NCI-H2081 treated with DMSO at 0.1 percent for 48 hours (cell line): ENCODE data around the gene FAT1.

Experiments used
- DNase-seq: peaks from one replicate; lab custom pipeline; 2025; lab: John Stamatoyannopoulos, UW

The FAT1 gene

DNA sequence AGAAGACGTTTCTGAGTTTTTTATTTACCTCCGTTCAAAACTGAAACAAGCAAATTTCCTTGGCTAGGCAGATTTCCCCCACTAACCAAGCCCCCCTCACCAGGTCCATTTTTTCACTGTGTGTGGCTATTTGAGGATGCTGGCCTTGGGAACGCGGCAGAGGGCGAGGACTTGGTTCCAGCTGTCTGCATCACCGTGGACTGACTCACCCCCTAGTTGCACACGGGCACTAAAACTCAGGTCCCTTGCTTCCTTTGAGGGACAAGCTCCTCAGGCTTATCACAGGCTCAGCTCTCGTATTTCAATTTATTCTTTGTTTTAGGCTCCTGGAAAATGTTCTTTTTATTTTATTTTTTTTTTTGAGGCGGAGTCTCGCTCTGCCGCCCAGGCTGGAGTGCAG, 159.9 kb downstream of the FAT1 start:
- no peak for DNase-seq

DNA sequence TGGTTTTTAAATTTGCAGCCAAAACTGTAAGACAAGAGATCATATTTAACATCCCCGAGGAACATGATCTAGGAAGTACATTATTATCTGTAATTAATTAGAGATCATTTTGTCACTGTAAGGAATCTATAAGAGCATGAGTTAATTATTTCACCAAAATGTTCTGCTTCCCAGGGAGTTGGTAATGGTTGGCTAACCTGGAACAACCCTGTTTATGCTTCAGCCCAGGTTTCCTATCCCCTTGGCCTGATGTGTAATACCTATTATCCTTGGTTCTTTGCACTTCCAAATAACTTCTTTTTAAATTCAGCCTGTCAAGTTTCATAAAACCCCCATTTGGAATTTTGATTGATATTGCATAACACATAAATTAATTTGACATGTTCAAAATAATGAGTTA, 161.9 kb downstream of the FAT1 start:
- no peak for DNase-seq

DNA sequence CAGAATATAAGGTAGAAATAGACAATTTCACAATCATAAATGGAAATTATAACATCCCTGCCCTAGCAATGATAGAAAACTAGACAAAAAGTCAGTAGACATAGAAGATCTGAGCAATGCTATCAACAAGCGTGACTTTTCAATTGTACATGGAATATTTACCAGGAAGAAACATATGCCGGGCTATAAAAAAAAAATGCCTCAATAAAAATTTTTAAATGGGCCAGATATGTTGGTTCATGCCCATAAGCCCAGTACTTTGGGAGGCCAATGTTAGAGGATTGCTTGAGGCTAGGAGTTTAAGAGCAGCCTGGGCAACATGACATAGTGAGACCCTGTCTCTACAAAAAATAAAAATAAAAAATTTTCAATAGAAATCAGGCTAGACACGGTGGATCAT, 163.0 kb downstream of the FAT1 start:
- no peak for DNase-seq

DNA sequence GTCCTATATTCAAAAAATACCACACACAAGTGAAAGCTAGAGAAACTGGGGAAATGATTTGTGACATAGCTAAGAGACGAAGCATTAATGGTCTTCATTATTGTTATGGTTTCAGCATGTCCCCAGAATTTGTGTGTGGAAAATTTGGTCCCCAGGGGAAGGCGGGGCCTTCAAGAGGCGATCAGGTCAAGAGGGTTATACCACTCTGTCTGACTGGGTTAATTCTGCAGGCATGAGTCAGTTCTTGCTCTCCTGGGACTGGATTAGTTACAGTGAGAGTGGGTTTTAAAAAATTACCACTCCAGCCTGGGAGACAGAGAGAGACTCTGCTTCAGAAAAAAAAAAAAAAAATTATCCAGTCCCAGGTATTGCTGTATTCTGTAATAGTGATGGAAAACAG, 166.2 kb downstream of the FAT1 start:
- no peak for DNase-seq

DNA sequence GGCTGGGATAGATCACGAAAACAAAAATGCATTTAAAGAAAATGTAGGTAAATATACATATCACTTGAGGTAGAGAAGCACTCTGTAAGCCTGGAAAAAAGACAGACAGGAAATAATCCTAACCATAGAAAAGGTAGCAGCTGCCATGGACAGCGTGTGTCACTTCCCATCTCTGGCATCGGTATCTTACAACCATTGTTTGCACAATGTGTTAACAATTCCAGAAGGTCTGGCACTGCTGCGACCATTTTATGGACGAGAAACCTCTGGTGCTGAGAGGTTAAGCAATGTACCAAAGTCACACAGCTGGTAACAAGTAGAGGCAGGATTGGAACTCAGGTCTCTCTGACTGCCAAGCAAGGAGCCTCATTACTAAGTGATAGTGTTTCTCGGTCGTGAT, 166.6 kb downstream of the FAT1 start:
- no peak for DNase-seq

DNA sequence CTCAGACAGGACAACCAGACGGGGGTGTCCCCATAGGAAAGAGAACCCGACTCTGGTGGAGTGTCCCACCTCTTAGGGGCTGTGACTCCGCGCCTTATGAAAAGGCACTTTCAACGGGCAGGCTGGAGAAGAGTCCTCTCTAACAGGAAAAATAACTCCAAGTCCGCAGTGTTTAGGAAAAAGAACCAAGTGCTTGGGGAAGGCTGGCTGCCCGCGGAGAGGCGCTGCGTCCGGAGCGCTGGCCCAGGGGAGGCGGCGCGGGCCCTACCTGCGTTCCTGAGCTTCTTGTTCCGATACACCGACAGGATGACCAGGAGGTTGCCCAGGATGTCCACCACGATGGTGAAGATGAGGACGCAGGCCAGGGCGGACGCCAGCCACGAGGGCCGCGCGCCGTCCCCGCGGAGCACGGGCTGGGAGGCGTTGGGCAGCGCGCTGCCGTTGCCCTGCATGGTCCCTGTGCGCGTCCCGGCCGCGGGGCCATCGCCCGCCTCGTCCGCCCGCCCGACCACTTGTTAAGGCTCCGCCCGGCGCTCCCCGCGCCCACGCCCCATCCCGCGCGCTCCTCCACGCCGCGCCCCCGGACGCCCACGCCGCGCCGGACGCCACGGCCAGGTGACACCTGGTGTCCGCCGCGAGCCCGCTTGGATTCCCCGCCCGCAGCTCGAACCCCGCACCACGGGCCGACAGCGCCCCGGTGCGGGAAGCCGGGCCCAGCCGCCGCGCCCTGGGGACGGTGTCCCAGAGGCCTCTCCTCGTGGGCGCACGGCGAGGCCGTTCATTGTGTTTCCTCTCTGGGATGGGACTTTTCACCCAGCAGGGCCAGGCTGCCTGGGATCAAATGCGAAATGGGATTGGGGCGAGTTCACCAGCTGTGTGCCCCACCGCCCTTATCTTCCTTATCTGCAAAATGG, 168.5 kb downstream of the FAT1 start, which contains the start of gene MTNR1A:
MTNR1A (minus strand) TSS at position 654 of the 914 bp plus-strand sequence; CDS start at position 452, 202 bp downstream.
- no peak for DNase-seq

DNA sequence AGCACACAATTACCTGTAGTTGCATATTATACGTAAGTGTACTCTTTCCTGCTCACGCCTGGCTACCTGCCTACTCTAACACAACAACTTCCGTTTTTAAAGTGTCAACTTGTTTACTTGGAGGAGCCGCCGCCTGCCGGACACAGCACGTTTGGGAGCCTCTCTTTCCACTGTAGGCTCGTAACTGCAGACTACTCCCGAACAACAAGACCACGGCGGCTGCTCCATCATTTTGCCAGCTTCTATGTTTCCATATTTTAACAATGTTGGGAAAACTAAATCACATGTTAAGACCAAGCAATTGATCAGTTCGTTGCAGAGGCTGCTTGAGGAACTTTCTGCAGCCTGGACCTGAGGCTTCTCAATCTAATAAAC, 169.1 kb downstream of the FAT1 start:
- DNase-seq, result no peak

DNA sequence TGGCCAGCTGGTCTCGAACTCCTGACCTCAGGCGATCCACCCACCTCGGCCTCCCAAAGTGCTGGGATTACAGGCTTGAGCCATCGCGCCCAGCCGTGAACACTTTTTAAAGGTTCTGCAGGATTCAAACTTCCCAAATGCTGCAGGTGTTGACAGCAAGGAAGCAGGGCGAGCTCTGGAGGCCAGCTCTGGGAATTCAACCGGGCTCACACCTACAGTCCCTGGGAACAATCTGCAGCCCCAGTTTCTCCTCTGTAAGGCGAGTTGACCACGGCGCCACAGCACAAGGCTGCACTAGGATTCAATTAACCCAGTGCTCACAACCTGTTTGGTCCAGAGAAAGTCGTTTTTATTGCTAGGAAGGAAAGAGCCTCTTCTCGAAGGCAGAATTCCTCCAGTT, 169.9 kb downstream of the FAT1 start:
- DNase-seq, result no peak

DNA sequence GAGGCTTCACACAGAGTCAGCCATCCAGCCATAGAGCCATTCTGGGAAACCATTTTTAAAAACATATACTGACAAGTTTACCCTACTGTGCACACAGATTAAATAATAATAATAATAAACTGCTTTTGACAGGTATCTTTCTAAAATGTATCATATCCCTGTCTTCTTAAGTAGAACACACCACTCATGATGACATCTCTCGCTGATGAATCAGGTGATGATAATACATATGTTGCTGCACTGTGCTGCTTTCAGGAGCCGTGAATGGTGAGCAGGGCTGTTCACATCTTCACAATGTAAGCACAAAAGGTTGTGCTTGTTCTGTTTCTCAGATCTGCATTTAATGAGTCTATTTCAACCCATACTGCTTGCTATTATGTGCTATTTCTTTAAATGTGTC, 171.8 kb downstream of the FAT1 start:
- DNase-seq, result no peak

DNA sequence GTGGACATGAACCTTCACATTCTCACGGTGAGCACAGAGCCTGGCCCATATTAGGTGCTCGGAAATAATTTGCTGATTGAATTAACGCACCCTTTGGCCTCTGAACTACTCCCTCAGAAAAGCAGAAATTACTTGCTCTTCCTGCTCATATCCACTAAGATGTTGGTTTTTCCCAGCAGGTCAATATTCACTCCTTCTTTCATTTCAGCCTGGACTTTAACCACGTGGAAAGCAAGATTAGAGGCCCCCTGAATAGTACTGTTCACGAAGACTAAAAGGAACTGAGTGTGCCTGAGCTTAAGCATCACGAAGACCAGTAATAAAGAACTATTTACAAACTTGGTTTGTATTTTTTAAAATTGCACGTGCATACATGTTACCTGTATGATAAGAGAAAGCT, 178.2 kb downstream of the FAT1 start:
- no peak for DNase-seq

DNA sequence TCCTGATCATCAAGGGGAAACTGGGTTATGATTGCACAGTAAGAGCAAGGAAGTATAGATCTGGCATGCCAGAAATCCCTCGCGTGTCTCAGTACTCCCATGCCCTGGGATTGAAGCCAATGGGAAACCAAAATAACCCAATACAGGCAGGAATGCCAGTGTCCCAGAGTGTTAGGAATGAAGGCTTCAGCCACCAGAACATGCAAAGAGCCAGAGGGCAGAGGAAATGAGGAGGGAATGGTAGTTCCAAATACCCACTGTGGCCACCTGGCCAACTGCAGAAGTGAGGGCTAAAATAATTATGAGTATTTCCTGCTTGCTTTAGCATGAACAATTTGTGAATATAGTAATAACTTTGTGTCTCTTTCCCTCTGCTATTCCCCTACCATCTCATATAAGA, 180.4 kb downstream of the FAT1 start:
- no peak for DNase-seq

DNA sequence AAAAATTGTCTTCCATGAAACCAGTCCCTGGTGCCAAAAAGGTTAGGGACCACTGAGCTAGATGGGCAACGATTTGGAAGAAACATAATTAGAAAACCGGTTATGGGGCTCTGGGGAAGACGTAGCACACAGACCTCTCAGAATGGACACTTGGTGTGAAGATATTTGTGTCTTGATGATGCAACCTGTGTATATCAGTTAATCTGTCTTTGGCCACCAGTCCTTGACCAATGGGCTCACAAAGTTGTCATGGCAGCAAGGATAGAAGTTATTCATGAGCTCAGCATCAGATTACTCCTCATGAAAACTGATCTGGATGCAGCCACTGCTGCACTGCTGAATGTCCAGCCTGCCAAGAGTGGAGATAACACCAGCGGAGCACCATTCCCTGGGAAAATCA, 181.9 kb downstream of the FAT1 start:
- DNase-seq, result no peak

DNA sequence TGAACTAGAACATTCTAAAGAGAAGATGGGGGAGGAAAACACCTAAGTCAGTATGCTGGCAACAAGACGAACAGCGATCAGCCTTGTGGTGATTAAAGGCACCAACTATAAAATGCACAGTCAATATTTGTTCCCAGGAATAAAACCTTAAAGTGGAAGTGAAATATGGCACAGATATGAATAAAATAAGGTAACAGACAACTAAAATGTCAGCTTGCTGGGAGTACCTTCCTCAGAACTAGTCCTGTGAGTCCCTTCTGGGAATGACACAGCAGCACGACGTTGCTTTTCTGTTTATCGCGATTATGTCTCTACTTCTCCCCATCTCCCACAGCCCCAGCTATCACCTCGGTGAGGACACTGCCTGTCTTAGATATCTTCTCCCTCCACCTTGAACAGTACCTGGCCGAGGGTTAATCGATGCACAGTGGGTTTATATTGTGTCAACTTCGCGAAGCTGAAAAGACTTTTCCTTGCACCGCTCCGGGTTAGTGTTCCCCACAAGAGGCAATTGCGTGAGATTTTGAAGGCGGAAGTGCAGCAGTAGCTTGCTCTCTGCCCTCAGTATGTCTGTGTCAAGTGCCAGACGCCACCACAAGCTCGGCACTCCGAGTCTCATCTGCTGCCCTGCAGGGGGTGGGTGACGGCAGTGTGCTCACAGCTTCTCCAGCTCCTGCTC, 185.7 kb downstream of the FAT1 start:
- no peak for DNase-seq
